Stimulated activated CD4-positive, alpha-beta T cell treated with anti-CD3 and anti-CD28 coated beads, Interleukin-1b, Interleukin-23, amount 100 ng/mL, for 24 hours (primary cell): ENCODE results near the gene SIX3.

Source experiments
- DNase-seq, 4 experiments: peaks; one replicate each; pipeline ENCODE4 v3.0.0-alpha.2; 2020; ENCODE audit warnings: low read depth in 4 of 4, low spot score in 1 of 4

The SIX3 gene

DNA sequence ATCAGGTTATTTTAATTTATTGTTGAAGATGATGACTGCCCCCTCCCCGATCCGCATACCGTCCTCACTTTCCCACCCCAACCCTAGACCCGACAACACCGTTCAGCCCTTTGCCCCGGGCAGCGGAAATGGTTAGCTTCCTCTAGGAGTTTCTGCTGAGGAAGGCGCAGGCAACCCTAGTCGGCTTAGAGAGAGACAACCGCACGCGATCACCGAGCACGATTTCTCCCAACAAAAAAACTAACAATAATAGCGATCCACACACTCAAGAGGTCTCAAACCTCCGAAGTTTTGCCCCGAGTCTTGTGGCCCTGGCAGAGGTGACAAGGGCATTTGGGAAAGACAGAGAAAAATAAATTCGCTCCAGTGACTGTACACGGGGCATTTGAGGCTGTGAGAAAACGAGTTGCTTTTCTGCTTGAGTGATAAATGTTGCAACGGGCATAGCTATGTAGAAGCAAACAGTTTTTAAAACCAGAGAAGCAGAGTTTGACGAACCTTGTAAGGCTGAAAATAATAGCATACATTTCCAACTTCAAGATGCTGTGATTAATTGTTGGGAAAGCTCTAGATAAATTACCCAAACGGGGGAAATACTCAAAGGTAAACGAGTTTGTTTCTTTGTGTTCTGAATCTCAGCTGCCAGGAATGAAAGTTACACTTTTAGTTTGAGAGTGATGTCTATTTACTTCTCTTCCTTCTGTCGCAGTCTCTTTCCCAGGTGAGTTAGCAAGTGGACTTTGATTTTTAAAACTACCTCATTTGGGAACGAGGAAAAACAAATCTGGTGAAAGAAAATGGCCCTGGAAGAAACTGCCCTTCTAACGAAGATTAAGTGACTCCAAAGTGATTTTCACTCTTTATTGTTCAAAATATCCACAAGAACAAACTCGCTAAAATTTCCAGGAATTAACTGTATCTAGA, 11.0 kb upstream of the SIX3 start:
- no peak for DNase-seq

DNA sequence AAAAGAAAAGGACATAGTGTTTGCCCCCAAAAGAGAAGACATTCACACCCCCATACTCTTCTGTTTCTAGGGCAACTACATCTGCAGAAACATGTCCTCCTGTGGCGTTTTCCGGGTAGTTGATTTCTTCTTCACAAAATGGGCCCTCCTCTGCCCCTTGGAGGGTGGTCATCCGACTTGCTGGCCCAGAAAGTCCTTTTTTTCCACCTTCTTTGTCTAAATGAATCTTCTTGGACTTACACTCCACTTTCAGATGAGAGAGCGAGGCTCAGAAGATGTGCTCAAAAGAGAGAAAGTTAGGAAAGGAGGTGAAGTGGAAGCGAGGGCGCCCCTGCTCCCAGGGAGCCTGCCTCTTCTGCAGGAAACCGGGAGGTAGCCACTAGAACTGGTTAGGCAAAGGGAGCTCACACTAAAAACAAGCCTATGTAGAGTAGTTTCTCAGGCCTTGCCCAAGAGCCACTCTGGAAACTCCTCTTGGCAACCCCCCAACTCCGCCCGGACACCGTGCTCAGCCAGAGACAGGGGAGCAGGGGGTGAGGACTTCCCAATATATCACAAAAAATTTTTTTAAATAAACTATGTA, 10.2 kb upstream of the SIX3 start:
- DNase-seq: no peak

DNA sequence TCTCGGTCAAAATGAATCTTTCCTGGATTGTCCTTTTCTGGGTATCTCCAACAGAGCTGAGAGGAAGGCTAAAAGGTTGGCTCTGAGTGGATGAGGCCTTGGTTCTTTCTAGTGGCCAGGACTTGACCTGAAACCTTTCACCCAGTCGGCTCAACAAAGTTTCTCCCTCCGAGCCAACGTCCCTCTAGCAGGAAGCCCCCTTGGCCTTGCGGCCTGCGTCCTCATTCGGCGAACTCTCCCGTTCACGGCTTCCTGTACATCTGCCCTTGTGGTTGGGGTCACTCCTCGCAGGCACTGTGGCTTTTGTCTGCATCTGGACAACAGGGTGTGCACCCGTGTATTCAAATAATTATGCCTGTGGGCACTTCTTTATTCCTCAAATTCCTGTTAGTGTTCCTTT, 9.4 kb upstream of the SIX3 start:
- DNase-seq: no peak

GRCh38 chr2:44932564-44933392, 8.7 kb upstream of the SIX3 start:
- no peak for DNase-seq

DNA sequence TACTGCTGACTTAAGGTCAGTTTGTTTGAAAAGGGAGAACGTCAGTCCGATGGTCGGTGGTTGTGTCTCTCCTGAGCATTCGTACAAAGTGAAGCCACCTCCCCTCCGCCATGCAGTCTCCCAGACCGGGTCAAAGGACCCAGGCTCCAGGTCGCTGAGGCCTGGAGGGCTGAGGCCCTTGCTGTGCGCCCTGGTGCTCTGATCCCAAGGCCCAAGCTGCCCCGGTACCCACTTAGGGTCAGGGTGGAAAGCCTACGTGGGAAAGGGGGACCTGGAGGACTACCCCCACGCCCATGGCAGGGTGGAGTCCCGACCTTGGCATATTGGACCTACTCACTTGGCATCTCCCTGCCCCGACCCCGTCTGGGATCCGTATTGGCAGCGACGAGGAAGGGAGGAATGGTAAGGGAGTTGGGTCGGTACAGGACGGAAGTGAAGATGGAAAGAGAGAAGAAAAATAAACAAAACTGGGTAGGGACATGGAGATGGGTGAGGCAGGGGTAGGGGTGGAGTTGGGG, 8.0 kb upstream of the SIX3 start:
- no peak for DNase-seq

DNA sequence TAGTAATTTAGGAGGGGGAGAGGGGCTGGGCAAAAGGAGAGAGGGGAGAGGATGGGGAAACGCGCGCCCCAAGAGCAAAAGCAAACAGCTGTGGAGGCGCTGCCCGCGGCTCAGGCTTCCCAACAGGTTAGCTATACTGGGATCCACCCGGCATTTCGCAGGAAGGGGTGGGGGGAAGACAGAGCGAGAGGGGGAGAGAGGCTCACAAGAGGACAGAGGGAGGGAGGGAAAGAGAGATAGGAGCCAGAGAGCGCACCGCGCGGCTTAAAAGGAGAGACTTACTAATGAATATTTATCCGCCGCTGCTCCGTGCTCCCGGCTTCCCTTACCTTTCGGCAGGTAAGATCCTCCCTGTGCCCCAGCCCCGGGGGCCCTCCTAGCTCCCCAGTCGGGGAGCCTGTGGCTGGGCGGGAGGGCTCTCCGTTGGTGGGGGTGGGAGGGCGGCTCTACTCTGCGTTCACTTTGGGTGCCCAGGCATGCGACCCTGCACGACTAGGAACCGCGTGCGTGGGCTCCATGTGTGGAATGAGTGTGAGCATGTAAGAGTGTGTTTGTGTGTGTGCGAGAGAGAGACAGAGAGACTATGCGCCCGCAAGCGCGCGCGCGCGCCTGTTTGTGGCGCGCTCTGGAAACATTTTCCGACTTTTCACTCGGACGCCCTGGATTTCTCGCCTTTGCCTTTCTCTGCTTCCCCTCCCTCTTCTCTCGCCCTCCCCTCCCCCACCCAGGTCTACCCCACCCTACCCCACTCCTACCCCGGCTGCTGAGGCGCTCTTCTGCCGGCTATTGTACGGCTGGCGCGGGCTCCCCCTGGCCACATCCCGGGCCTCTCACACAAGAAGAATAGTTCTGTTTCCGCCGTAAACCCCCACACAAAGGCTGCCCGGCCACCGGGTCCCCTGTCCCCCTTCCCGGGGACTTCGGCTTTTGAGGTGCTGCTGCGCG, 7.2 kb upstream of the SIX3 start:
- DNase-seq: no peak

GRCh38 chr2:44934983-44935728, 6.3 kb upstream of the SIX3 start:
- DNase-seq: no peak

GRCh38 chr2:44935729-44936098, 5.8 kb upstream of the SIX3 start:
- no peak for DNase-seq

GRCh38 chr2:44936275-44936674, 5.2 kb upstream of the SIX3 start:
- DNase-seq: no peak

- no peak for DNase-seq
These were observed 4.5 kb upstream of the SIX3 start for GRCh38 chr2:44936715-44937687.

GRCh38 chr2:44937688-44938240, 3.7 kb upstream of the SIX3 start:
- no peak for DNase-seq

DNA sequence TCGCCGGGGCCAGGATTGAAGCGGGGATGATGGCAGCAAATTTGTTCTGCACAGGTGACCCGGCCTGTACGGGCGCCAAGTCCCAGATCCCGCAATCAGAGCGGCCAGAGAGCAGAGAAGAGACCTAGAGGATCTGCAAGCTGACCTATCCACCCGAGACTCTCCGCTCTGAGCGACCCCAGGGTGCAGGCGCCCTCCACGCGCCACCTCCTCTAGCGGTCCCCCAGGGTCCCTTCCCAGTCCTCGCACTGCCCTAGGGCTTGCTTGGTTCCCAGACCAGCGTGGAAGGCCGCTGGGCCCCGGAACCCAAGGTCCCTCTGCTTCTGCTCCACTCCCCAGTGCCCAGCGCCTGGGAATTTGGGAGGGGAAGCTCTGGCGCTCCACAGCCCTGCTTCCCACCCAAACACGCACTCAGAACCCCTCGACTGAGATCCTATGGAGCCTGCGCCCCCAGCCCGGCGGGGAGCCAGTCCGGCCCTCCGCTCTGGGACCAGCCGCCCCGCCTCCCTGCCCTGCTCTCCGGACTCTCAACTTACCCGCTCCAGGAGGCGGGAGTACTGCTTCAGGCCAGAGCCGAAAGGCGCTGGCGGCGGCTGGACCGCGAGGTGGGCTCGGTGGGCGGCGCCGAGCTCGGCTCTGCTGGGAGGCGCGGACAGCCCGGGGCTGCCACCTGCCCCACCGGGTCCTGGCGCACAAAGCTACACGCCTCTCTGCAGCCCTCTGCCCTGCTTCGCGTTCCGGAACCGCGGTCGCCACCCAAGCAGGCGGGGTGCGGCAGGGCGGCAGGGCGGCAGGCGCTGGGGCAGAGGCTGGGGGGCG, 3.0 kb upstream of the SIX3 start:
- DNase-seq: no peak

- DNase-seq: no peak
These were observed 2.1 kb upstream of the SIX3 start for GRCh38 chr2:44939106-44940048.

DNA sequence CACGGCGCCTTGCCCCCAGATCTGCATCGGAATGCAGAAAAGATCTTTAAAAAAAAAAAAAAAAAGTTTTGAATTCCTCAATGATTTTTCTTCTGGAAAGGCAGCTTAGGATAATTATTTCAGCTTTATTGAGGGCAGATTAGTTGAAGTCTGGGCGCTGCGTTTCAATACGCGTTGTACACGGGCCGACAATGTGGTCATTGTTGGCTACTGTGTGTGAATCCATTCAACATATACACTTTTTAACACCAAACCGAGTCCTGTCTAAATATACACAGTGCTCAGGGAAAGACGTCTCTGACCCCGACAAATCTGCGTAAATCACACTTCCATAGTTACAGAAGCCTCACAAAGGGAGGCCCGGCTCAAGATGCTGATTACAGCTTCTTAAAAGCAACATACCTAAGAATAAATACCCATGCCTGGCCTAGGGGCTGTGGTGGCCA, 1.4 kb upstream of the SIX3 start:
- no peak for DNase-seq

GRCh38 chr2:44940732-44941464, 604 bp upstream of the SIX3 start:
- DNase-seq: no peak
